ENCODE results near the gene SORBS2.

DNA sequence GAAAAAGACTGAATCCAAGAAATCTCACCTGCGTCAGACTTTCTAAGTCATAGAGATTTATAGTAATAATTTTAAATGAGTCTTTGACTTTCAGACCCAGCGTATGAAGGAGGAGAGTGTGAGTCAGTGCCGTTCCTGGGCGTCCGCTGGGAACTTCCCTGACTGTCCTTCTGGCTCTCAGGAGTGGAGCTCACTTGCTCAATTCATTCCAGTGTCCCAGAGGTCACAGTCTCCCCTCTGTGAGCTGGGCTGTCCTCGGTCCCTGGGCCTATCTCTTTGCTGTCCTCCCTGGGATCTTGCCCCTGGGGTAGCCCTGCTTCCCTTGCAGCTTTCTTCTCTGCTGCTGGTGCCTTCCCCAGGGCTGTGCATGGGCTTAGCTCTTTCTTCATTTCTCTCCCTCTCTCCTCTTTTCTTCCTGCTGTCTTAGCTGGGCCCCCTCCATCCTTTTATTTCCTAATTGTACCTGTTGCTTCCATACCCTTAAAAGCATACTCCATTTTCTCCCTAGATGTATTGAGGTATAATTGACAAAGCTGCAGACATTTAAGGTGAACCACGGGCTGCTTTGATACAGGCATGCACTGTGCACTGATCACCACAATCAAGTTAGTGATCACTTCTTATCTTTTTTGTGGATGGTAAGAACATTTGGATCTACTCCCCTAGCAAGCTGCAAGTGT is 11.6 kb downstream of the SORBS2 start:
- TF ChIP-seq ZNF8 (CRISPR knock-in tag; IDR thresholded peaks at IDR 0.05) = no peak
- no peak for TF ChIP-seq RARB (CRISPR knock-in tag; IDR thresholded peaks at IDR 0.05)
- TF ChIP-seq, protein P1, sequence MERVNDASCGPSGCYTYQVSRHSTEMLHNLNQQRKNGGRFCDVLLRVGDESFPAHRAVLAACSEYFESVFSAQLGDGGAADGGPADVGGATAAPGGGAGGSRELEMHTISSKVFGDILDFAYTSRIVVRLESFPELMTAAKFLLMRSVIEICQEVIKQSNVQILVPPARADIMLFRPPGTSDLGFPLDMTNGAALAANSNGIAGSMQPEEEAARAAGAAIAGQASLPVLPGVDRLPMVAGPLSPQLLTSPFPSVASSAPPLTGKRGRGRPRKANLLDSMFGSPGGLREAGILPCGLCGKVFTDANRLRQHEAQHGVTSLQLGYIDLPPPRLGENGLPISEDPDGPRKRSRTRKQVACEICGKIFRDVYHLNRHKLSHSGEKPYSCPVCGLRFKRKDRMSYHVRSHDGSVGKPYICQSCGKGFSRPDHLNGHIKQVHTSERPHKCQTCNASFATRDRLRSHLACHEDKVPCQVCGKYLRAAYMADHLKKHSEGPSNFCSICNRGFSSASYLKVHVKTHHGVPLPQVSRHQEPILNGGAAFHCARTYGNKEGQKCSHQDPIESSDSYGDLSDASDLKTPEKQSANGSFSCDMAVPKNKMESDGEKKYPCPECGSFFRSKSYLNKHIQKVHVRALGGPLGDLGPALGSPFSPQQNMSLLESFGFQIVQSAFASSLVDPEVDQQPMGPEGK (CRISPR knock-in tag; IDR thresholded peaks at IDR 0.05; ENCODE audit: borderline replicate concordance) = no peak
- TF ChIP-seq TCF4 (CRISPR knock-in tag; IDR thresholded peaks at IDR 0.05; ENCODE audit: borderline replicate concordance) = no peak
- no peak for TF ChIP-seq ISL1 (CRISPR knock-in tag; IDR thresholded peaks at IDR 0.05)
- no peak for TF ChIP-seq ZFP3 (CRISPR knock-in tag; IDR thresholded peaks at IDR 0.05)
- TF ChIP-seq SNAI2 (CRISPR knock-in tag; IDR thresholded peaks at IDR 0.05) = no peak
- TF ChIP-seq, protein P2, sequence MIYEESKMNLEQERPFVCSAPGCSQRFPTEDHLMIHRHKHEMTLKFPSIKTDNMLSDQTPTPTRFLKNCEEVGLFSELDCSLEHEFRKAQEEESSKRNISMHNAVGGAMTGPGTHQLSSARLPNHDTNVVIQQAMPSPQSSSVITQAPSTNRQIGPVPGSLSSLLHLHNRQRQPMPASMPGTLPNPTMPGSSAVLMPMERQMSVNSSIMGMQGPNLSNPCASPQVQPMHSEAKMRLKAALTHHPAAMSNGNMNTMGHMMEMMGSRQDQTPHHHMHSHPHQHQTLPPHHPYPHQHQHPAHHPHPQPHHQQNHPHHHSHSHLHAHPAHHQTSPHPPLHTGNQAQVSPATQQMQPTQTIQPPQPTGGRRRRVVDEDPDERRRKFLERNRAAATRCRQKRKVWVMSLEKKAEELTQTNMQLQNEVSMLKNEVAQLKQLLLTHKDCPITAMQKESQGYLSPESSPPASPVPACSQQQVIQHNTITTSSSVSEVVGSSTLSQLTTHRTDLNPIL (CRISPR knock-in tag; IDR thresholded peaks at IDR 0.05; ENCODE audit: low read depth) = no peak
- no peak for TF ChIP-seq ARNTL (CRISPR knock-in tag; IDR thresholded peaks at IDR 0.05; ENCODE audit: borderline replicate concordance, low read depth)
- no peak for TF ChIP-seq ZNF565 (CRISPR knock-in tag; conservative IDR thresholded peaks at IDR 0.05; ENCODE audit: low read depth)
- TF ChIP-seq ZC3H10 (CRISPR knock-in tag; IDR thresholded peaks at IDR 0.05) = no peak
- TF ChIP-seq, protein P3, sequence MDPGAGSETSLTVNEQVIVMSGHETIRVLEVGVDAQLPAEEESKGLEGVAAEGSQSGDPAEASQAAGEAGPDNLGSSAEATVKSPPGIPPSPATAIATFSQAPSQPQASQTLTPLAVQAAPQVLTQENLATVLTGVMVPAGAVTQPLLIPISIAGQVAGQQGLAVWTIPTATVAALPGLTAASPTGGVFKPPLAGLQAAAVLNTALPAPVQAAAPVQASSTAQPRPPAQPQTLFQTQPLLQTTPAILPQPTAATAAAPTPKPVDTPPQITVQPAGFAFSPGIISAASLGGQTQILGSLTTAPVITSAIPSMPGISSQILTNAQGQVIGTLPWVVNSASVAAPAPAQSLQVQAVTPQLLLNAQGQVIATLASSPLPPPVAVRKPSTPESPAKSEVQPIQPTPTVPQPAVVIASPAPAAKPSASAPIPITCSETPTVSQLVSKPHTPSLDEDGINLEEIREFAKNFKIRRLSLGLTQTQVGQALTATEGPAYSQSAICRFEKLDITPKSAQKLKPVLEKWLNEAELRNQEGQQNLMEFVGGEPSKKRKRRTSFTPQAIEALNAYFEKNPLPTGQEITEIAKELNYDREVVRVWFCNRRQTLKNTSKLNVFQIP (CRISPR knock-in tag; IDR thresholded peaks at IDR 0.05; ENCODE audit: borderline replicate concordance, low read depth) = no peak
- TF ChIP-seq ZNF70 (CRISPR knock-in tag; IDR thresholded peaks at IDR 0.05) = no peak

Measured in SK-N-SH treated with all-trans-retinoic acid at 6 μM for 48 hours (cell line).